ENCODE measurements around the gene CYB5B.
A peak's percentile ranks its signal among the peaks of the same experiment; 100 is the strongest.

Gene CYB5B

GRCh38 chr16:69424053-69424934, at the start of gene CYB5B:
Gene CYB5B, plus strand, starts transcription at chr16:69424619. Its CDS starts 65 bp downstream, at chr16:69424684.
- Histone ChIP-seq H3K27ac (ENCODE audit: poor library complexity, severe bottlenecking) (peak within 1 kb of the TSS; percentile 71), H3K4me3 (ENCODE audit: severe bottlenecking) (peak within 1 kb of the TSS; percentile 53), H3K4me1 (ENCODE audit: insufficient read depth, poor library complexity, severe bottlenecking) (peaks cover 6% of the 10 kb centered on the region), H3K9me3 (ENCODE audit: severe bottlenecking) (no peaks in the 10 kb centered on the region), H3K36me3 (ENCODE audit: low read depth) (peaks cover 33% of the 10 kb centered on the region), H3K27me3 (ENCODE audit: insufficient read depth, poor library complexity, severe bottlenecking) (no peaks in the 10 kb centered on the region)
- ATAC-seq (ENCODE audit: low read depth) (peak; percentile 98), DNase-seq (ENCODE audit: low spot score) (peak; percentile 97)
- TF ChIP-seq CTCF (IDR thresholded peaks at IDR 0.05; ENCODE audit: poor library complexity, severe bottlenecking): no peak

- DNase-seq (ENCODE audit: low spot score) (no peak), ATAC-seq (ENCODE audit: low read depth) (no peak)
- Histone ChIP-seq H3K36me3 (ENCODE audit: low read depth) (peaks cover 80% of the 10 kb centered on the region), H3K9me3 (ENCODE audit: severe bottlenecking) (no peaks in the 10 kb centered on the region), H3K27ac (ENCODE audit: poor library complexity, severe bottlenecking) (no peak overlapping the region), H3K4me3 (ENCODE audit: severe bottlenecking) (no peak overlapping the region), H3K4me1 (ENCODE audit: insufficient read depth, poor library complexity, severe bottlenecking) (no peaks in the 10 kb centered on the region), H3K27me3 (ENCODE audit: insufficient read depth, poor library complexity, severe bottlenecking) (no peaks in the 10 kb centered on the region)
- no peak for TF ChIP-seq CTCF (IDR thresholded peaks at IDR 0.05; ENCODE audit: poor library complexity, severe bottlenecking)
These were observed 47.9 kb upstream of the CYB5B start for GRCh38 chr16:69376393-69377059.

GRCh38 chr16:69378036-69378435, 46.4 kb upstream of the CYB5B start:
- Histone ChIP-seq H3K9me3 (ENCODE audit: severe bottlenecking) (no peaks in the 10 kb centered on the region), H3K27ac (ENCODE audit: poor library complexity, severe bottlenecking) (no peak overlapping the region), H3K4me3 (ENCODE audit: severe bottlenecking) (no peak overlapping the region), H3K36me3 (ENCODE audit: low read depth) (peaks cover 80% of the 10 kb centered on the region), H3K4me1 (ENCODE audit: insufficient read depth, poor library complexity, severe bottlenecking) (no peaks in the 10 kb centered on the region), H3K27me3 (ENCODE audit: insufficient read depth, poor library complexity, severe bottlenecking) (no peaks in the 10 kb centered on the region)
- ATAC-seq (ENCODE audit: low read depth): no peak
- DNase-seq (ENCODE audit: low spot score): no peak
- TF ChIP-seq CTCF (IDR thresholded peaks at IDR 0.05; ENCODE audit: poor library complexity, severe bottlenecking): no peak

GRCh38 chr16:69378760-69379159, 45.7 kb upstream of the CYB5B start:
- Histone ChIP-seq H3K27me3 (ENCODE audit: insufficient read depth, poor library complexity, severe bottlenecking) (no peaks in the 10 kb centered on the region), H3K4me1 (ENCODE audit: insufficient read depth, poor library complexity, severe bottlenecking) (no peaks in the 10 kb centered on the region), H3K36me3 (ENCODE audit: low read depth) (peaks cover 83% of the 10 kb centered on the region), H3K9me3 (ENCODE audit: severe bottlenecking) (no peaks in the 10 kb centered on the region), H3K4me3 (ENCODE audit: severe bottlenecking) (no peak overlapping the region), H3K27ac (ENCODE audit: poor library complexity, severe bottlenecking) (no peak overlapping the region)
- ATAC-seq (ENCODE audit: low read depth) (no peak), DNase-seq (ENCODE audit: low spot score) (no peak)
- no peak for TF ChIP-seq CTCF (IDR thresholded peaks at IDR 0.05; ENCODE audit: poor library complexity, severe bottlenecking)
